Upper lobe of left lung (tissue), 4 donors: ENCODE data around the gene USP10.

Source experiments
- CTCF ChIP-seq, 6 experiments: fragments of 450-650 bp in 4 of 6; fragments of 200-600 bp in 2 of 6; sonication (generic) in 2 of 6; IDR thresholded peaks; one replicate each; pipeline ENCODE4 v1.5.1; 2016 to 2019; ENCODE audit warnings: antibody characterized with exemption in 6 of 6
- EP300 ChIP-seq, 4 donors: sonication (generic); formaldehyde crosslinking; IDR thresholded peaks; one replicate each; pipeline ENCODE4 v1.5.1; 2017; ENCODE audit warnings: antibody characterized with exemption in 4 of 4, control low read depth in 2 of 4
- POLR2A ChIP-seq, 4 donors: fragments of 450-650 bp; IDR thresholded peaks; one replicate each; pipeline ENCODE4 v1.5.1; 2016 to 2017; ENCODE audit warnings: antibody characterized with exemption in 4 of 4, mild to moderate bottlenecking in 2 of 4
- POLR2AphosphoS5 ChIP-seq, 2 donors: sonication (generic); formaldehyde crosslinking; IDR thresholded peaks; one replicate each; pipeline ENCODE4 v1.5.1; 2017; ENCODE audit warnings: antibody characterized with exemption in 2 of 2

GRCh38 chr16:84756830-84757229 is 57.0 kb downstream of the USP10 start:
- TF ChIP-seq POLR2A (IDR thresholded peaks at IDR 0.05) (no peak), CTCF (IDR thresholded peaks at IDR 0.05) (no peak), POLR2AphosphoS5 (IDR thresholded peaks at IDR 0.05) (no peak), EP300 (IDR thresholded peaks at IDR 0.05) (no peak)
